Adipocyte (in vitro differentiated cells): Measurements from ENCODE around the gene RASSF3.

ENCODE experiments used
- DNase-seq: peaks from one replicate; pipeline ENCODE4 v3.0.0-alpha.2; 2015; ENCODE audit warnings: low read depth
- H3K27me3 ChIP-seq: replicated peaks from 2 replicates; pipeline ENCODE4 v1.7.0; 2013; ENCODE audit warnings: mild to moderate bottlenecking, low read length, moderate library complexity; ENCODE audit not compliant: control insufficient read depth, insufficient read depth
- H3K36me3 ChIP-seq: 2 replicates; pipeline ENCODE4 v1.7.0; 2013; ENCODE audit warnings: low read length, mild to moderate bottlenecking, moderate library complexity; ENCODE audit not compliant: control insufficient read depth, insufficient read depth, severe bottlenecking
- H3K4me1 ChIP-seq: 2 replicates; pipeline ENCODE4 v1.7.0; 2013; ENCODE audit warnings: mild to moderate bottlenecking, low read length, moderate library complexity; ENCODE audit not compliant: control insufficient read depth, insufficient read depth
- H3K4me3 ChIP-seq: 2 replicates; pipeline ENCODE4 v1.7.0; 2013; ENCODE audit warnings: mild to moderate bottlenecking, low read length, moderate library complexity
- H3K9ac ChIP-seq: 2 replicates; pipeline ENCODE4 v1.7.0; 2013; ENCODE audit warnings: mild to moderate bottlenecking, low read length, moderate library complexity
- H3K9me3 ChIP-seq: 2 replicates; pipeline ENCODE4 v1.7.0; 2013; ENCODE audit warnings: mild to moderate bottlenecking, low read length, moderate library complexity; ENCODE audit not compliant: control insufficient read depth

RASSF3 gene

DNA sequence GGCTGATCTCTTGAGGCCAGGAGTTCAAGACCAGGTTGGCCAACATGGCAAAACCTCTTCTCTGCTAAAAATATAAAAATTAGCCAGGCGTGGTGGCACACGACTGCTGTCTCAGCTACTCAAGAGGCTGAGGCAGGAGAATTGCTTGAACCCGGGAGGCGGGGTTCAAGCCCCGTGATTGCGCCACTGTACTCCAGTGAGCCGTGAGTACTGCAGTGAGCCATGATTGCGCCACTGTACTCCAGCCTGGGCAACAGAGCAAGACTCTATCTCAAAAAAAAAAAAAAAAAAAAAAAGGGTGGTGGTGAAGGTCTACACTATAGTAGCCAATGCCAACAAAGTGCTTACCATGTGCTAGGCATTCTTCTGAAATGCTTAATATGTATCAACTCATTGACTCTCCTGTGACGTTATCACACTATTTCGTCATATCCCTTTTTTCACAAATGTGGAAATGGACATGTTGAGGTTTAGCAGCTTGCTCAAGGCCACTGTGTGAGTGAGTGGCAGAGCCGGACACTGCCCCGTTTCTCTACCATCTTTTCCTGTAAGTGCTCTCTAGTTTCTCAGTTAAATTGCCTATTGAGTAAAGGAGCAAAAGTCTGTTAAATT, 89.3 kb downstream of the RASSF3 start:
- Histone ChIP-seq H3K9ac (no peak overlapping the region), H3K4me1 (peaks cover 3% of the 10 kb centered on the region), H3K4me3 (no peak overlapping the region), H3K36me3 (no peaks in the 10 kb centered on the region), H3K27me3 (no peaks in the 10 kb centered on the region), H3K9me3 (no peaks in the 10 kb centered on the region)
- no peak for DNase-seq

DNA sequence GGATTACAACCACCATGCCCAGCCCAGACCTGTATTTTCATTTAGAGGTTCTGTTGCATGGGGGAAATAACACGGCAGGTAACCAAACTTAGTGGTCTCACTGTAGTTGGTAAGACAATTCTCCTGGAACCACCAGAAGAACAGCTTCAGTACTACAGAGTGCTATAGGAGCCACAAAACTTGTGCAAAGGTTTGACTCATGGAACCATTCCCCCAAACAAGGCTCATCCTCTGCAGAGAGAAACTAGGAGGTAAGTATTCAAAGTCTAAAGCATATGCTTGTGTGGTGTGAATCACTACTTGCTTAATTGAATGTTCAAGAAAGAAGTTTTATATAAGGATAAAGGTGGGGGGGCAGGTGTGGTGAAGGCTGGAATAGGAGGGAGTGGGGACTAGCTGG, 90.2 kb downstream of the RASSF3 start:
- H3K27me3 ChIP-seq = no peaks in the 10 kb centered on the region
- H3K9ac ChIP-seq = no peak overlapping the region
- H3K36me3 ChIP-seq = no peaks in the 10 kb centered on the region
- H3K4me1 ChIP-seq = peaks cover 3% of the 10 kb centered on the region
- no peaks in the 10 kb centered on the region for H3K9me3 ChIP-seq
- no peak overlapping the region for H3K4me3 ChIP-seq
- DNase-seq = no peak

- Histone ChIP-seq H3K9me3 (no peaks in the 10 kb centered on the region), H3K4me1 (peaks cover under 1% of the 10 kb centered on the region), H3K27me3 (no peaks in the 10 kb centered on the region), H3K9ac (no peak overlapping the region), H3K4me3 (no peak overlapping the region), H3K36me3 (no peaks in the 10 kb centered on the region)
- DNase-seq = peak; percentile 34
These were observed 91.0 kb downstream of the RASSF3 start for GRCh38 chr12:64701283-64701682.

DNA sequence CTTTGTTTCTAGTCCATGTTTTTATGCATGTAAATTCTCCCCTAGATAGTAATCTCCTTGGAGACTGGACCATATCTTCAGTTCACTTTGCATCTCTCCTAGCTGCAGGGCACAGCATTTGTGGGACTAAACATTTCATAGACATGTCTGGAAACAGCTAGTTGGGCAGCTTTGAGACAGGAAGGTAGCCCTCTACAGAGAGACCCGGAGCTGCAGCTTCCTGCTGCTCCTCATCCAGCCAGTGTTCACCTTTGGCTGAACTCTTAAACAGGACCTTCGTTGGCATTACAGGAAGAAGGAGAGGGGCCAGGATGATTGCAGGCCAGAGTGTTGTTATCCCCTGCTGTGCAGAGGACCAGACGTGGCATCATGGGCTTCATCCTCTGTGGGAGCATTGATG, 96.0 kb downstream of the RASSF3 start:
- no peaks in the 10 kb centered on the region for H3K36me3 ChIP-seq
- H3K9me3 ChIP-seq = no peaks in the 10 kb centered on the region
- H3K27me3 ChIP-seq = no peaks in the 10 kb centered on the region
- H3K4me1 ChIP-seq = no peaks in the 10 kb centered on the region
- H3K4me3 ChIP-seq = no peak overlapping the region
- no peak for DNase-seq
- H3K9ac ChIP-seq = no peak overlapping the region

- Histone ChIP-seq H3K27me3 (no peaks in the 10 kb centered on the region), H3K4me3 (no peak overlapping the region), H3K9me3 (no peaks in the 10 kb centered on the region), H3K9ac (no peak overlapping the region), H3K36me3 (no peaks in the 10 kb centered on the region), H3K4me1 (no peaks in the 10 kb centered on the region)
- DNase-seq = no peak
These were observed 96.6 kb downstream of the RASSF3 start for GRCh38 chr12:64706857-64707256.

GRCh38 chr12:64707362-64707761, 97.1 kb downstream of the RASSF3 start:
- no peak for DNase-seq
- Histone ChIP-seq H3K4me1 (no peaks in the 10 kb centered on the region), H3K9me3 (no peaks in the 10 kb centered on the region), H3K27me3 (no peaks in the 10 kb centered on the region), H3K36me3 (peaks cover 2% of the 10 kb centered on the region), H3K4me3 (no peak overlapping the region), H3K9ac (no peak overlapping the region)

GRCh38 chr12:64707926-64708325, 97.6 kb downstream of the RASSF3 start:
- Histone ChIP-seq H3K9ac (no peak overlapping the region), H3K27me3 (no peaks in the 10 kb centered on the region), H3K4me1 (no peaks in the 10 kb centered on the region), H3K36me3 (peaks cover 4% of the 10 kb centered on the region), H3K9me3 (no peaks in the 10 kb centered on the region), H3K4me3 (no peak overlapping the region)
- DNase-seq = no peak

- H3K4me3 ChIP-seq = no peak overlapping the region
- DNase-seq = no peak
- H3K36me3 ChIP-seq = peaks cover 15% of the 10 kb centered on the region
- H3K4me1 ChIP-seq = no peaks in the 10 kb centered on the region
- no peak overlapping the region for H3K9ac ChIP-seq
- H3K9me3 ChIP-seq = no peaks in the 10 kb centered on the region
- no peaks in the 10 kb centered on the region for H3K27me3 ChIP-seq
These were observed 99.1 kb downstream of the RASSF3 start for GRCh38 chr12:64709429-64709828.

GRCh38 chr12:64713376-64713775, 103.1 kb downstream of the RASSF3 start:
- no peaks in the 10 kb centered on the region for H3K27me3 ChIP-seq
- DNase-seq = no peak
- no peak overlapping the region for H3K9ac ChIP-seq

DNA sequence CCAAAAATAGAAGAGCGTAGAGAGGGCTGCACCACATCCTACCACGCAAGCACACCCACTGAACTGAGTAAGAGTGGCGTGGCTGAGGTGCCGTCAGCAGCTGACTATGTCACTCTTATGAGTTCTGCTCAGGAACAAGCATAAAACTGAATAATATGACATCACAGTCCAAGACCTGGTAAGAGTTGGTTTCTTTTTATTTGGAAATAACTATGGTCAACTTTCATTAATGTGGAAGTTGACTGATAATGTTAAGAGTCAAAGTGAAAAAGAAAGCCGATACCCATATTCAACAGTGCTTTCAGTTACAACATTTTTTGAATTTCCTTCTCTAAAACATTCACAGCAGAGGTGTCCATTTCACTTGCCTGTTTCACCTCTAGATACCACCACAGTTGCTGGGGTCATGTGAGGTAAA, 104.3 kb downstream of the RASSF3 start:
- Histone ChIP-seq H3K27me3 (no peaks in the 10 kb centered on the region), H3K36me3 (peaks cover 57% of the 10 kb centered on the region), H3K9ac (no peak overlapping the region), H3K4me3 (no peak overlapping the region), H3K4me1 (peaks cover 4% of the 10 kb centered on the region), H3K9me3 (no peaks in the 10 kb centered on the region)
- DNase-seq = no peak

More at GRCh38 chr12:64713376-64713775, 103.1 kb downstream of the RASSF3 start:
- H3K4me1 ChIP-seq = no peaks in the 10 kb centered on the region
- H3K4me3 ChIP-seq = no peak overlapping the region
- H3K9me3 ChIP-seq = no peaks in the 10 kb centered on the region
- H3K36me3 ChIP-seq = peaks cover 47% of the 10 kb centered on the region

DNA sequence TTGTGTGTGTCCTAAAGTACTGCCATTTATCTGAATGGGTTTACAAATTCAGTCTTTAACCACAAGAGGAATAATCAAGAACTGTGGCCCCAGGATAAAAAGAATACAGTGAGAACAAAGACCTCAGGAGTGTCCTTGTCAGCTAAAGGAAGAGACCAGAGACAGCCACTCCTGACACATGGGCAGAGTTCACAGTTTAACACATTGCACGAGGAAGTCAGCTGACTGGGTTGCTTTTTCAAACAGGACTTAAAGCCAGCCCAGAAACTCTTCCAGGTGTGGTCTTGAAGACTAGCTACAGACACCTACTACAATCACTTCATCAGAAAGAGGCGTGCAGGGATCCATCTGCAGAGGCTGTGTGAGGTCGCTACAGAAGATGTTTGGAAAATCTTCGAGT, 106.1 kb downstream of the RASSF3 start:
- no peaks in the 10 kb centered on the region for H3K9me3 ChIP-seq

GRCh38 chr12:64716839-64717455, 106.7 kb downstream of the RASSF3 start:
- peaks cover 16% of the 10 kb centered on the region for H3K4me1 ChIP-seq
- no peaks in the 10 kb centered on the region for H3K9me3 ChIP-seq
- H3K36me3 ChIP-seq = peaks cover 81% of the 10 kb centered on the region
- no peak for DNase-seq
- H3K27me3 ChIP-seq = no peaks in the 10 kb centered on the region
- no peak overlapping the region for H3K9ac ChIP-seq
- H3K4me3 ChIP-seq = no peak overlapping the region

More for the DNA sequence above, 106.1 kb downstream of the RASSF3 start:
- no peak for DNase-seq
- no peak overlapping the region for H3K4me3 ChIP-seq
- H3K27me3 ChIP-seq = no peaks in the 10 kb centered on the region
- peaks cover 75% of the 10 kb centered on the region for H3K36me3 ChIP-seq
- H3K9ac ChIP-seq = no peak overlapping the region
- peaks cover 16% of the 10 kb centered on the region for H3K4me1 ChIP-seq
